ENCODE results near the gene PAPPA2. TPM values are rescaled to one million over a fixed set of nuclear protein-coding genes. Genes with fewer than 3 reads are reported as not detected.

The PAPPA2 gene
- total and polyA plus RNA-seq, 10 of the 15 experiments (the other 5 are each of a cell fraction or from before 2014, with no cell fraction given) = under 0.01 to 0.06 (median 0.03) TPM; not detected in 7

DNA sequence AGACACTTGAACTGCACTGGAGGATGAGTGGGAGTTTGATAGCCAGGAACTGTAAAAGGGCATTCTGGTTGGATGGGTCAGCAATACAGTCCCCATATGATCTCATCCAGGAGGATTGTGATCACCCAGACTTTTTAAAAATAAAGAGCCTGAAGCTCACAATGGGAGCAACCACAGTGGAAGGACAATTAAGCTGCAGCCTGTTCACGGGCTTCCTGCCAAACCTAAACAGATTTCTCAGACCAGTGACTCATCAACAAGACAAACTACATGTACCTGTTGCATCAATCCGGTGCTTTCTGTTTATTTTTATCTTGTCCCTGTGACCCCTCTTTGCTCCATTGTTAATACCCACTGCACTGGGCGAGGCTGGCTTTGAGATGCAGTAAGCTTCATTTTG lies 52.3 kb downstream of the PAPPA2 start:
- FAIRE-seq = no peak
- TF ChIP-seq DPF2 (IDR thresholded peaks at IDR 0.05) (no peak), IKZF2 (IDR thresholded peaks at IDR 0.05) (no peak), USF1 (IDR thresholded peaks at IDR 0.05; ENCODE audit: borderline replicate concordance, extremely low read length, insufficient read depth, low read depth, low read length) (no peak), RELA (IDR thresholded peaks at IDR 0.05; ENCODE audit: borderline replicate concordance, partially characterized antibody) (no peak), NR2C1 (IDR thresholded peaks at IDR 0.05) (no peak), WRNIP1 (IDR thresholded peaks at IDR 0.05; ENCODE audit: borderline replicate concordance, low read depth, low read length) (no peak), IRF5 (IDR thresholded peaks at IDR 0.05; ENCODE audit: borderline replicate concordance) (no peak), ATF2 (IDR thresholded peaks at IDR 0.05; ENCODE audit: low read length) (no peak), PAX5 (IDR thresholded peaks at IDR 0.05; ENCODE audit: borderline replicate concordance, low read depth, low read length) (no peak), ZNF274 (IDR thresholded peaks at IDR 0.05; ENCODE audit: insufficient read depth, insufficient read length) (no peak), BACH1 (IDR thresholded peaks at IDR 0.05; ENCODE audit: borderline replicate concordance) (no peak)
- TF ChIP-seq, protein P1, sequence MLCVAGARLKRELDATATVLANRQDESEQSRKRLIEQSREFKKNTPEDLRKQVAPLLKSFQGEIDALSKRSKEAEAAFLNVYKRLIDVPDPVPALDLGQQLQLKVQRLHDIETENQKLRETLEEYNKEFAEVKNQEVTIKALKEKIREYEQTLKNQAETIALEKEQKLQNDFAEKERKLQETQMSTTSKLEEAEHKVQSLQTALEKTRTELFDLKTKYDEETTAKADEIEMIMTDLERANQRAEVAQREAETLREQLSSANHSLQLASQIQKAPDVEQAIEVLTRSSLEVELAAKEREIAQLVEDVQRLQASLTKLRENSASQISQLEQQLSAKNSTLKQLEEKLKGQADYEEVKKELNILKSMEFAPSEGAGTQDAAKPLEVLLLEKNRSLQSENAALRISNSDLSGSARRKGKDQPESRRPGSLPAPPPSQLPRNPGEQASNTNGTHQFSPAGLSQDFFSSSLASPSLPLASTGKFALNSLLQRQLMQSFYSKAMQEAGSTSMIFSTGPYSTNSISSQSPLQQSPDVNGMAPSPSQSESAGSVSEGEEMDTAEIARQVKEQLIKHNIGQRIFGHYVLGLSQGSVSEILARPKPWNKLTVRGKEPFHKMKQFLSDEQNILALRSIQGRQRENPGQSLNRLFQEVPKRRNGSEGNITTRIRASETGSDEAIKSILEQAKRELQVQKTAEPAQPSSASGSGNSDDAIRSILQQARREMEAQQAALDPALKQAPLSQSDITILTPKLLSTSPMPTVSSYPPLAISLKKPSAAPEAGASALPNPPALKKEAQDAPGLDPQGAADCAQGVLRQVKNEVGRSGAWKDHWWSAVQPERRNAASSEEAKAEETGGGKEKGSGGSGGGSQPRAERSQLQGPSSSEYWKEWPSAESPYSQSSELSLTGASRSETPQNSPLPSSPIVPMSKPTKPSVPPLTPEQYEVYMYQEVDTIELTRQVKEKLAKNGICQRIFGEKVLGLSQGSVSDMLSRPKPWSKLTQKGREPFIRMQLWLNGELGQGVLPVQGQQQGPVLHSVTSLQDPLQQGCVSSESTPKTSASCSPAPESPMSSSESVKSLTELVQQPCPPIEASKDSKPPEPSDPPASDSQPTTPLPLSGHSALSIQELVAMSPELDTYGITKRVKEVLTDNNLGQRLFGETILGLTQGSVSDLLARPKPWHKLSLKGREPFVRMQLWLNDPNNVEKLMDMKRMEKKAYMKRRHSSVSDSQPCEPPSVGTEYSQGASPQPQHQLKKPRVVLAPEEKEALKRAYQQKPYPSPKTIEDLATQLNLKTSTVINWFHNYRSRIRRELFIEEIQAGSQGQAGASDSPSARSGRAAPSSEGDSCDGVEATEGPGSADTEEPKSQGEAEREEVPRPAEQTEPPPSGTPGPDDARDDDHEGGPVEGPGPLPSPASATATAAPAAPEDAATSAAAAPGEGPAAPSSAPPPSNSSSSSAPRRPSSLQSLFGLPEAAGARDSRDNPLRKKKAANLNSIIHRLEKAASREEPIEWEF (IDR thresholded peaks at IDR 0.05; ENCODE audit: insufficient replicate concordance, low read depth, low read length) = no peak

More for the DNA sequence above, 52.3 kb downstream of the PAPPA2 start:
- DNase-seq (ENCODE audit: low read depth, low spot score) (no peak), ATAC-seq (no peak)
- no peak overlapping the region for H3K4me2 ChIP-seq (ENCODE audit: control insufficient read depth, insufficient read depth)
- RAD21 ChIA-PET (ENCODE audit: unreplicated experiment) = no interaction called here
- H3K9ac ChIP-seq (ENCODE audit: control insufficient read depth, insufficient read depth, low read length) = no peak overlapping the region
- BruUV-seq (replicated peaks) = no TSS peak
- CTCF ChIA-PET = no interaction called here
- in situ Hi-C loops (cut with MboI) = no loop called here
- H3K27me3 ChIP-seq (replicated peaks in 1 of 2; ENCODE audit: control insufficient read depth in 2 of 2, insufficient read depth in 2 of 2, low read length in 1 of 2) = no peaks in the 10 kb centered on the region
- 16% methylated on average over 3 of the region's 3 CpGs for WGBS (ENCODE audit: insufficient coverage, insufficient replicate concordance, low lambda C conversion rate, missing lambda C conversion rate)
- H3K9me3 ChIP-seq (replicated peaks; ENCODE audit: control insufficient read depth, insufficient read depth, low read length) = no peaks in the 10 kb centered on the region
- no peaks in the 10 kb centered on the region for H3K36me3 ChIP-seq (ENCODE audit: control insufficient read depth in 2 of 2, insufficient read depth in 2 of 2, low read length in 1 of 2)
- SMC1A ChIA-PET (ENCODE audit: uncharacterized antibody, unreplicated experiment) = interaction anchor here (1.2 kb wide), 1 partner anchor 12 kb away, joined by 4 read pairs; no protein-coding TSS in a partner anchor
- H3K27ac ChIP-seq (ENCODE audit: control insufficient read depth, insufficient read depth) = no peak overlapping the region
- POLR2A ChIA-PET = no interaction called here
- no peak overlapping the region for H3K4me3 ChIP-seq
- no peaks in the 10 kb centered on the region for H3K4me1 ChIP-seq (ENCODE audit: control insufficient read depth, insufficient read depth, low read length)
- no peaks in the 10 kb centered on the region for H4K20me1 ChIP-seq (ENCODE audit: control insufficient read depth, insufficient read depth)
- intact Hi-C loops (cut with micrococcal nuclease; ENCODE audit: unreplicated experiment) = no loop called here
- H2AFZ ChIP-seq (ENCODE audit: control insufficient read depth, low read depth, low read length) = no peak overlapping the region
- H3K79me2 ChIP-seq (ENCODE audit: control insufficient read depth, insufficient read depth, low read length) = no peaks in the 10 kb centered on the region
